Putamen (tissue), 1 donor: Measurements from ENCODE around the gene C2CD4D.
A peak's percentile ranks its signal among the peaks of the same experiment; 100 is the strongest.
"Not testable (repeated sequence)": the region's sequence is repeated elsewhere in the genome, so short reads cannot be mapped to it uniquely, and the experiment has no call there.

Experiments
- DNase-seq: peaks from one replicate; pipeline ENCODE4 v3.0.0-alpha.2; 2016; ENCODE audit warnings: low spot score

C2CD4D gene

GRCh38 chr1:151839457-151840403, at the start of gene C2CD4D:
Gene C2CD4D, minus strand, starts transcription at chr1:151839820. Its CDS starts 831 bp downstream, at chr1:151838989.
- peak; percentile 90 for DNase-seq

GRCh38 chr1:151888972-151889570, 49.5 kb upstream of the C2CD4D start:
- DNase-seq = no peak

GRCh38 chr1:151887028-151887427, 47.4 kb upstream of the C2CD4D start:
- DNase-seq = no peak

GRCh38 chr1:151885479-151885878, 45.9 kb upstream of the C2CD4D start:
- no peak for DNase-seq

- not testable (repeated sequence) for DNase-seq
Measured at GRCh38 chr1:151884879-151885278, 45.3 kb upstream of the C2CD4D start.

GRCh38 chr1:151884445-151884844, 44.8 kb upstream of the C2CD4D start:
- DNase-seq = not testable (repeated sequence)

GRCh38 chr1:151883898-151884297, 44.3 kb upstream of the C2CD4D start:
- DNase-seq = not testable (repeated sequence)

GRCh38 chr1:151882918-151883317, 43.3 kb upstream of the C2CD4D start:
- not testable (repeated sequence) for DNase-seq

GRCh38 chr1:151882466-151882865, 42.8 kb upstream of the C2CD4D start:
- no peak for DNase-seq

- DNase-seq = peak; percentile 55
Measured at GRCh38 chr1:151881479-151881878, 41.9 kb upstream of the C2CD4D start.

GRCh38 chr1:151875419-151876097, 35.9 kb upstream of the C2CD4D start:
- no peak for DNase-seq

GRCh38 chr1:151872776-151873175, 33.2 kb upstream of the C2CD4D start:
- DNase-seq = not testable (repeated sequence)

- DNase-seq = no peak
Measured at GRCh38 chr1:151871284-151872030, 31.8 kb upstream of the C2CD4D start.

GRCh38 chr1:151868486-151868885, 28.9 kb upstream of the C2CD4D start:
- peak; percentile 22 for DNase-seq

GRCh38 chr1:151867765-151868411, 28.3 kb upstream of the C2CD4D start:
- DNase-seq = peak; percentile 15

- no peak for DNase-seq
Measured at GRCh38 chr1:151867321-151867720, 27.7 kb upstream of the C2CD4D start.

GRCh38 chr1:151864411-151864810, 24.8 kb upstream of the C2CD4D start:
- DNase-seq = no peak

- DNase-seq = no peak
Measured at GRCh38 chr1:151862604-151863003, 23.0 kb upstream of the C2CD4D start.

- no peak for DNase-seq
Measured at GRCh38 chr1:151860504-151861187, 21.0 kb upstream of the C2CD4D start.

GRCh38 chr1:151859891-151860293, 20.3 kb upstream of the C2CD4D start:
- DNase-seq = no peak
